SK-N-MC (cell line): ENCODE data around the gene PLD1.

Source experiments
- EZH2 ChIP-seq: fragments of 200-600 bp; sonication (generic); IDR thresholded peaks from one replicate; pipeline ENCODE4 v1.6.1; 2017; ENCODE audit warnings: antibody characterized with exemption
- POLR2AphosphoS5 ChIP-seq: IDR thresholded peaks from 2 replicates; pipeline ENCODE4 v1.6.1; 2012; ENCODE audit warnings: mild to moderate bottlenecking, low read depth, low read length, borderline replicate concordance

DNA sequence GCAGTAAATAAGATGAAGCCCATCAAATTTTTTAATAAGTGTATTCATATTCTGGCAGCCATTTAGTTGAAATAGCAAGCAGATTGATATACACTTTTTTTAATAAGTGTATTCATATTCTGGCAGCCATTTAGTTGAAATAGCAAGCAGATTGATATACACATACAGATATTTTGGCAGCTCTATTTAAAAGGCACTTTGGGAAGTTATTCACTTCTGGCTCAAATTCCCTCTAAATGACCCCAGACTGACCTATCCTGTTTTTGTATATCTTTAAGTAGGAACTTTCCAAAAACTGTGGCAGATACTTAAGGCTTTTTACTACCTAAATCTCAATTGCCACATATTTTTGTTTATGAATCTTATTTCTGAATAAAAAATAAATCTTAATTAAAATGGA lies 122.3 kb downstream of the PLD1 start:
- TF ChIP-seq EZH2, result no peak
- no peak for TF ChIP-seq POLR2AphosphoS5
